BJ (cell line): ENCODE data around the gene PLA2G2D. TPM values are rescaled to one million over a fixed set of nuclear protein-coding genes. Genes with fewer than 3 reads are reported as not detected.

Source experiments
- CTCF ChIA-PET: fragments of 350-600 bp; formaldehyde crosslinking; extraction: SDS; loops from one replicate; lab custom pipeline; 2021; ENCODE audit warnings: antibody characterized with exemption, inconsistent platforms; lab: Yijun Ruan, JAX
- POLR2A ChIA-PET: fragments of 300-600 bp; sonication (Branson Sonifier 250); formaldehyde crosslinking; extraction: SDS; loops from one replicate; lab custom pipeline; 2021; ENCODE audit warnings: antibody characterized with exemption; lab: Charles Lee
- DNase-seq: peaks from one replicate; pipeline ENCODE4 v3.0.0-alpha.2; 2011; ENCODE audit warnings: low read depth
- H3K27me3 ChIP-seq: 2 replicates; pipeline ENCODE4 v1.6.0; 2011; ENCODE audit warnings: low read length; ENCODE audit not compliant: control insufficient read depth, insufficient read depth
- H3K36me3 ChIP-seq: 2 replicates; pipeline ENCODE4 v1.5.1; 2011; ENCODE audit warnings: low read length; ENCODE audit not compliant: control insufficient read depth, insufficient read depth
- H3K4me3 ChIP-seq: 2 replicates; pipeline ENCODE4 v1.5.1; 2011; ENCODE audit warnings: low read depth, mild to moderate bottlenecking, control low read depth, low read length
- polyA plus RNA-seq: library from polyadenylated mRNA; depleted of rRNA; stranded (reverse); fragments of >200 nt; gene quantifications from 2 replicates; pipeline ENCODE4 v1.2.3, GENCODE V29; 2011
- TF ChIP-seq, protein P1 (sequence below): IDR thresholded peaks from 2 replicates; pipeline ENCODE4 v1.5.1; 2011; ENCODE audit warnings: low read depth, mild to moderate bottlenecking, control low read depth, inconsistent platforms, low read length, moderate library complexity; ENCODE audit not compliant: insufficient read depth

Gene PLA2G2D
- polyA plus RNA-seq, 1 experiment, result not detected

DNA sequence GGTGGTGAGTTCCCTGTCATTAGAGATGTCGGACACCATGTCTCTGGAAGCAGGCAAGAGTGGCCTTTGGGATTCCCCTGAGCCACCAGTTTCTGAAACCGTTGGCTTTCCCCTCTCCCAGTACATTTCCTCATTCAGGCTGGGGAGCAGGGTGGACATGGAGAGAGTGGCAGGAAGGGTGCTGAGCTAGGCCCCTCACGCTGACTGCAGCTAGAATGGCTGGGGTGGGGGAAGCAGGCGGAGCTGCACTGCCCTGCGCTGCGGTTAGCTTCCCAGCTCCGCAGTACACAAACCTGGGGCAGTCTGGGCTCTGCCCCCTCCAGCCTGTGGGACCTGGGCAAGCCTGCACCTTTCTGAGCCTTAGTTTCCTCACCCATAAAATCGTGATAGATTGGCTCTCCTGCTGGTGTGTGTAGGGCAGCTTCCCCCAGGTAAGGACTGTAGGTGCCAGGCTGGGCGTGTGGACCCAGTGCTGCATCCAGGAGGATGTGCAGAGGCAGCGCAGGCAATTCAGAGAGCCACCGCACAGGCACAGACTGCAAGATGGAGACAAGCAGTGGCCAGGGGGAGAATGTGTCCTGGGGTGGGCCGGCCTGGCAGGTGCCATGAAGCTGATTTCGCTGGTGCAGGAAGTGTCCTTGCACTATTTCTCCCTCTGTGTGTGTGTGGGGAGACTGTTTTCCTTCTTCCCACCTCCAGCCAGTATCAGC is 22.8 kb upstream of the PLA2G2D start:
- CTCF ChIA-PET, result interaction anchor here (1.4 kb wide), 1 partner anchor 10 kb away, joined by 7 read pairs; no protein-coding TSS in a partner anchor
- POLR2A ChIA-PET, result no interaction called here
- no peak overlapping the region for H3K4me3 ChIP-seq
- H3K27me3 ChIP-seq, result peaks cover 2% of the 10 kb centered on the region; the same call in 1 of the 2 replicates
- TF ChIP-seq, protein P1, sequence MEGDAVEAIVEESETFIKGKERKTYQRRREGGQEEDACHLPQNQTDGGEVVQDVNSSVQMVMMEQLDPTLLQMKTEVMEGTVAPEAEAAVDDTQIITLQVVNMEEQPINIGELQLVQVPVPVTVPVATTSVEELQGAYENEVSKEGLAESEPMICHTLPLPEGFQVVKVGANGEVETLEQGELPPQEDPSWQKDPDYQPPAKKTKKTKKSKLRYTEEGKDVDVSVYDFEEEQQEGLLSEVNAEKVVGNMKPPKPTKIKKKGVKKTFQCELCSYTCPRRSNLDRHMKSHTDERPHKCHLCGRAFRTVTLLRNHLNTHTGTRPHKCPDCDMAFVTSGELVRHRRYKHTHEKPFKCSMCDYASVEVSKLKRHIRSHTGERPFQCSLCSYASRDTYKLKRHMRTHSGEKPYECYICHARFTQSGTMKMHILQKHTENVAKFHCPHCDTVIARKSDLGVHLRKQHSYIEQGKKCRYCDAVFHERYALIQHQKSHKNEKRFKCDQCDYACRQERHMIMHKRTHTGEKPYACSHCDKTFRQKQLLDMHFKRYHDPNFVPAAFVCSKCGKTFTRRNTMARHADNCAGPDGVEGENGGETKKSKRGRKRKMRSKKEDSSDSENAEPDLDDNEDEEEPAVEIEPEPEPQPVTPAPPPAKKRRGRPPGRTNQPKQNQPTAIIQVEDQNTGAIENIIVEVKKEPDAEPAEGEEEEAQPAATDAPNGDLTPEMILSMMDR, result no peak
- H3K36me3 ChIP-seq, result no peaks in the 10 kb centered on the region
- no peak for DNase-seq

- POLR2A ChIA-PET, result no interaction called here
- TF ChIP-seq, protein P1, result no peak
- no peak for DNase-seq
- no peak overlapping the region for H3K4me3 ChIP-seq
- peaks cover 2% of the 10 kb centered on the region; the same call in 1 of the 2 replicates for H3K27me3 ChIP-seq
- no peaks in the 10 kb centered on the region for H3K36me3 ChIP-seq
- CTCF ChIA-PET, result interaction anchor here (1.4 kb wide), 1 partner anchor 11 kb away, joined by 7 read pairs; no protein-coding TSS in a partner anchor
Observed at GRCh38 chr1:20141466-20141865, 22.1 kb upstream of the PLA2G2D start.

DNA sequence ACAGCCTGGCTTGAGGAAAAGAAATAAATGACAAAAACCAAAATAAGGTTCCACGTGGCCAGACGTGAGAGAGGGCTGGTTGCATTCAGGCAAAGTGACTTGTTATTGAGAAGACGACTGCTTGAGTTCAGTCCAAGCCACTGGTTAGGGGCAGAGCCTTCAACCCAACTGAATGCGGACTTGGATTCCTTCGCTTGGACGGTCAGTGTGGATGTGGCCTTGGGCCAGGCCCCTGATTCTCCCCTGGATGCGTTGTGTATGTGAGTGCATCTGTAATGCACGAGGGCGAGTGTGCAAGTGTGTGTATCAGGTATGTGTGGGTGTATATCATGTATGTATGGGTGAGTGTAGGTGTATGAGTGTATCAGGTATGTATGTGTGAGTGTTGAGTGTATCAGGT is 21.7 kb upstream of the PLA2G2D start:
- H3K36me3 ChIP-seq, result no peaks in the 10 kb centered on the region
- no peak overlapping the region for H3K4me3 ChIP-seq
- CTCF ChIA-PET, result no interaction called here
- TF ChIP-seq, protein P1, result no peak
- no peak for DNase-seq
- H3K27me3 ChIP-seq, result peaks cover 2% of the 10 kb centered on the region; the same call in 1 of the 2 replicates
- POLR2A ChIA-PET, result no interaction called here

GRCh38 chr1:20139776-20140612 is 20.7 kb upstream of the PLA2G2D start:
- TF ChIP-seq, protein P1, result no peak
- ChIA-PET POLR2A (no interaction called here), CTCF (no interaction called here)
- Histone ChIP-seq H3K27me3 (peaks cover 2% of the 10 kb centered on the region; the same call in 1 of the 2 replicates), H3K4me3 (no peak overlapping the region), H3K36me3 (no peaks in the 10 kb centered on the region)
- DNase-seq, result no peak

- DNase-seq, result no peak
- Histone ChIP-seq H3K27me3 (peaks cover 2% of the 10 kb centered on the region; the same call in 1 of the 2 replicates), H3K4me3 (no peak within 1 kb of the TSS), H3K36me3 (no peaks in the 10 kb centered on the region)
- ChIA-PET CTCF (no interaction called here), POLR2A (no interaction called here)
- TF ChIP-seq, protein P1, result no peak
Observed at GRCh38 chr1:20138961-20139550, 19.7 kb upstream of the PLA2G2D start, which contains the start of gene PLA2G2F. PLA2G2F (plus strand) TSS chr1:20139323; CDS start chr1:20139428, 105 bp downstream.
